ENCODE results near the gene DNASE1L1. TPM values are rescaled to one million over a fixed set of nuclear protein-coding genes. Genes with fewer than 3 reads are reported as not detected.

Gene DNASE1L1
- total RNA-seq, 2 donors from 2014 or later, result 36.8 to 70.7 TPM

- peak; percentile 89 for DNase-seq (ENCODE audit: low spot score)
- Histone ChIP-seq H3K27me3 (replicated peaks; ENCODE audit: insufficient read depth) (no peaks in the 10 kb centered on the region), H3K4me3 (peak within 1 kb of the TSS; percentile 58 to 60), H3K4me1 (replicated peaks) (no peaks in the 10 kb centered on the region), H3K36me3 (no peaks in the 10 kb centered on the region), H3K9me3 (no peaks in the 10 kb centered on the region), H3K27ac (peak within 1 kb of the TSS; percentile 79 to 82)
- TF ChIP-seq POLR2AphosphoS5 (IDR thresholded peaks at IDR 0.05) (peak; percentile 93), CTCF (IDR thresholded peaks at IDR 0.05) (peak in 1 of 4 experiments; percentile 9), POLR2A (IDR thresholded peaks at IDR 0.05) (peak; percentile 90)
- intact Hi-C loops (cut with DNase I), result no loop called here
- 21% methylated on average over 35 of the region's 87 CpGs for WGBS
Measured at GRCh38 chrX:154428176-154429171, 19.4 kb upstream of the DNASE1L1 start, which contains the start of gene ATP6AP1. Gene ATP6AP1, plus strand, starts transcription at chrX:154428677. Its CDS starts 16 bp downstream, at chrX:154428693.

GRCh38 chrX:154426916-154427770, 18.1 kb upstream of the DNASE1L1 start:
- Histone ChIP-seq H3K36me3 (no peaks in the 10 kb centered on the region), H3K27ac (no peak overlapping the region)
- intact Hi-C loops (cut with DNase I), result no loop called here

GRCh38 chrX:154420402-154420756, 11.3 kb upstream of the DNASE1L1 start:
- intact Hi-C loops (cut with DNase I), result no loop called here
- no peaks in the 10 kb centered on the region for H3K36me3 ChIP-seq
- no peak for TF ChIP-seq CTCF (IDR thresholded peaks at IDR 0.05)
- no peak for TF ChIP-seq POLR2A (IDR thresholded peaks at IDR 0.05)
- no peak for TF ChIP-seq POLR2AphosphoS5 (IDR thresholded peaks at IDR 0.05)
- 79% methylated on average over 4 of the region's 10 CpGs for WGBS
- H3K27ac ChIP-seq, result no peak overlapping the region
- no peaks in the 10 kb centered on the region for H3K27me3 ChIP-seq (replicated peaks; ENCODE audit: insufficient read depth)
- H3K4me1 ChIP-seq (replicated peaks), result no peaks in the 10 kb centered on the region
- DNase-seq (ENCODE audit: low spot score), result no peak
- H3K4me3 ChIP-seq, result no peak overlapping the region
- no peaks in the 10 kb centered on the region for H3K9me3 ChIP-seq

More at GRCh38 chrX:154426916-154427770, 18.1 kb upstream of the DNASE1L1 start:
- DNase-seq (ENCODE audit: low spot score), result no peak
- 85% methylated on average over 11 of the region's 13 CpGs for WGBS
- TF ChIP-seq POLR2A (IDR thresholded peaks at IDR 0.05), result no peak
- no peak for TF ChIP-seq POLR2AphosphoS5 (IDR thresholded peaks at IDR 0.05)
- TF ChIP-seq CTCF (IDR thresholded peaks at IDR 0.05), result no peak
- no peaks in the 10 kb centered on the region for H3K27me3 ChIP-seq (replicated peaks; ENCODE audit: insufficient read depth)
- H3K4me1 ChIP-seq (replicated peaks), result no peaks in the 10 kb centered on the region
- no peaks in the 10 kb centered on the region for H3K9me3 ChIP-seq
- H3K4me3 ChIP-seq, result no peak overlapping the region

GRCh38 chrX:154419688-154420401, 10.8 kb upstream of the DNASE1L1 start:
- WGBS, result 51% methylated on average over 7 of the region's 19 CpGs
- intact Hi-C loops (cut with DNase I), result no loop called here
- H3K27ac ChIP-seq, result no peak overlapping the region
- no peaks in the 10 kb centered on the region for H3K36me3 ChIP-seq
- no peaks in the 10 kb centered on the region for H3K9me3 ChIP-seq
- DNase-seq (ENCODE audit: low spot score), result no peak
- TF ChIP-seq CTCF (IDR thresholded peaks at IDR 0.05) (no peak), POLR2AphosphoS5 (IDR thresholded peaks at IDR 0.05) (no peak), POLR2A (IDR thresholded peaks at IDR 0.05) (no peak)
- H3K27me3 ChIP-seq (replicated peaks; ENCODE audit: insufficient read depth), result no peaks in the 10 kb centered on the region
- no peaks in the 10 kb centered on the region for H3K4me1 ChIP-seq (replicated peaks)
- no peak overlapping the region for H3K4me3 ChIP-seq

All from prostate gland (tissue), 2 donors.